ENCODE results near the gene UBE2I.
"Not testable (repeated sequence)": the region's sequence is repeated elsewhere in the genome, so short reads cannot be mapped to it uniquely, and the experiment has no call there.

UBE2I gene

DNA sequence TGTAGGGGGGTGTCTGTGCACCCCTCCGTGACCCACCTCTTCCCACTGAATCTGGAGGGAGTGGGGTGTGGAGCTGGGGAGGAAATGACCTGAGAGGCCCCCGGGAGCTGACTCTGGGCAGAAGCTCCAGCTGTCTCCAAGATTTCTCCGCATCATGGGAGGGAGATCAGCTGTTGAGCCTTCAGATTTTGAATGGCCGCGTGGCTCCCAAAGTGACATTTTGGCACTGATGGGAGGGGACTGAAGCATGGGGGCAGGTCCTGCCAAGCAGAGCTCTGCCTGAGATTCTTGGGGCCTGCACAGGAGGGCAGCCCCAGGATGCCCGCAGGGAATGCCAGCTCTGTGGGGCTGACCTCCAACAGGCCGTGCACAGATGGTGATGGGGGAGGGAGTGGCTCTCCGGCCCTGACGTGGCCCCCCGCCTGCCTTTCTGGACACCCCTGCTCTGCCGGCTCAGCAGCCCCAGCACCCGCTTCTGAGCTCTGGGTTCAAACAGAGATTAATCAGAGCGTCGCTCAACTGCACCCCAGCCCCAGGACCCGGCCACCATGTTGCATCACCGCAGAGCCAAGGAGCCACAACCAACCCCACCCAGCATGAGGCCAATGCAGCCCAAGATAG, 25.3 kb upstream of the UBE2I start:
- H3K27me3 Mint-ChIP-seq, result peaks cover 61% of the 10 kb centered on the region

DNA sequence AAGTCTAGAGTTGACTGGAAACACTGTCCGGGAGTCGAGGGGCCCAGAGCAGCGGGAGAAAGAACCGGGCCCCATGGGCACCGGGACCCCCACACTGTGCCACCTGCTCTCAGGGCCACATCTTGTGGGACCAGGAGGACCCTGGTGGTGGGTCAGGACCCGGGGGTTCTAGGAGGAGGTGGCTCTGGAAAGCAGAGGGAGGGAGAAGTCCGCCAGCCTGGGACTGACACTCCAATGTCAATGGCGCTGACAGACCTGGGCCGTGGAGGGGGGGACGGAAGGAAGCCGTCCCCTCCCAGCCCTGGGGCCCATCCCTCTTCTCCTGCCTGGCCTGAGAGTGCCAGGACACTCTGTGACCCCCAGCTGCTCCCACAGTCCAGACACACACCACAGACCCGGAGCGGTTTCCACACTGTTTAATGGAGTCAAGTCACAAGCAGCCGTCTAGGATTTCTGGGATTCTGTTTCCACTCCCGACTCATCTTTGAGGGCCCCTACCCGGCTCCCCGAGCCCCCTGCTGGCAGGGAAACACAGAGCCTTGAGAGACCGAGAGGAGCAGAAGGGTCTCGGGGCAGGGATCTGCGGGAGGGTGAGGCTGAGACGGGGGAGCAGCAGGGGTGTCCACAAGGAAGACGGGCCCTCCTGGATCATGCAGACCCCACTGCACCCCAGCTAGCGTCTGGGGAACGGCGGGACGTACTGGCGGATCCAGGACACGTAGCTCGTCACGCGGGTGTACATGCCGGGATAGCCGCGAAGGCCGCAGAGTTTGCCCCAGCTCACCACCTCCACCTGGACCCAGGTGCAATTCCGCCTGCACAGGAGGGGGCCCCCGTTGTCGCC, 23.5 kb upstream of the UBE2I start:
- no peak for ATAC-seq
- Mint-ChIP-seq H3K4me3 (no peak overlapping the region), H3K9me3 (no peaks in the 10 kb centered on the region), H3K27ac (no peak overlapping the region), H3K36me3 (no peaks in the 10 kb centered on the region), H3K27me3 (peaks cover 68% of the 10 kb centered on the region), H3K4me1 (peaks cover 18% of the 10 kb centered on the region)

More for the DNA sequence above, 25.3 kb upstream of the UBE2I start:
- ATAC-seq, result no peak
- H3K9me3 Mint-ChIP-seq, result no peaks in the 10 kb centered on the region
- H3K4me3 Mint-ChIP-seq, result no peak overlapping the region
- no peak overlapping the region for H3K27ac Mint-ChIP-seq
- H3K4me1 Mint-ChIP-seq, result peaks cover 11% of the 10 kb centered on the region
- H3K36me3 Mint-ChIP-seq, result no peaks in the 10 kb centered on the region

DNA sequence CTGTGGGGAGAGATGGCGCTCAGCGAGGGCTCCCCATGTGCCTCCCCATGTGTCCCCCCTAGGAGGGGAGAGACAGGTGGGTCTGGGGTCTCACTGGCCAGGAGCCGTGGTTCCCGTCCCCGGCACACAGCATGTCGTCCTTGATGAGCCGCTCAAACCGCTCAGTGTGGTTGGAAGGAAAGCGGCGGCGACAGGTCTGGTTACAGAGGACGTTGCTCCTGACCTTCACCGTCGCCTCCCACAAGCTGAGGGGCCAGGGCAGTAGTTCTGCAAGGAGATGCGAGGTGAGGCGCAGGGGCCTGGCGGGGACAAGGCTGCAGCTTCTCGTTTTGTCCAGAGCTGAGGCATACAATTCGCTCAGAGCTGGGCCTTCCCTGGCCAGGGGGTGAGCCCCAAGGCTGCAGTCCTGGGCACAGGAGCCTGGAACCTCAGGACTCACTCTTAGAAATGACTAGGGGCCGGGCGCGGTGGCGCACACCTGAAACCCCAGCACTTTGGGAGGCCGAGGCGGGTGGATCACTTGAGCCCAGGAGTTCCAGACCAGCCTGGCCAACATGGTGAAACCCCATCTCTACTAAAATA, 22.8 kb upstream of the UBE2I start:
- no peak overlapping the region for H3K4me3 Mint-ChIP-seq
- H3K36me3 Mint-ChIP-seq, result no peaks in the 10 kb centered on the region
- no peaks in the 10 kb centered on the region for H3K9me3 Mint-ChIP-seq
- peaks cover 18% of the 10 kb centered on the region for H3K4me1 Mint-ChIP-seq
- no peak for ATAC-seq
- H3K27ac Mint-ChIP-seq, result no peak overlapping the region
- peaks cover 73% of the 10 kb centered on the region for H3K27me3 Mint-ChIP-seq

DNA sequence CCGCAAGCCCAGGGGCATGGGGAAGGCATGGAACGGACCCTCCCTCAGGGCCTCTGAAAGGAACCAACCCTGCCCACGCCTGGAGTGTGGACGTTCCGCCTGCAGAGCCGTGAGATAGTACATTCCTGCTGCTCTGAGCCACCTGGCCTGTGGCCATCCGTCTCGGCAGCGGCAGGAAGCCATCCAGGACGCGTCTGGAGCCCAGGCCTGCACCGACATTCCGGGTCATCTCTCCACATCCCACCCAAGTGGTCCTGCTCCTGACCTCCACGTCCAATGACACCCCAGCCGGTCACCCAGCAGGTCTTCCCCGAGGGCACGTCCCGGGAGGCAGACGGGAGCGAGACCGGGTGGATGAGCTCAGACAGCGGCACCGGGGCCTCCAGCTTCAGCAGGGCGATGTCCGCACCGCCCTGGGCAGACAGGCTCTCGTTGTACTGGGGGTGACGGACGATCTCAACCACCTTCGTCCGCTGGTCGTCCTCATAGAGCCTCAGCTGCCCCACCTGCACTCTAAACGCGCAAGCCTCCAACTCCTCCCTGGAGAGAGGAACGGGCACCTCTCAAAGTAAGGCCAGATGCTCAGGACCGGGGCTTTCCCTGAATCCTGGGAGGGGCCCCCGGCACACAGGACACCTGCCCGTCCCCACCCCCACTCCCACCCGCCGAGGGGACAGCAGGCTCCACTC, 21.3 kb upstream of the UBE2I start:
- ATAC-seq, result no peak
- Mint-ChIP-seq H3K27ac (no peak overlapping the region), H3K9me3 (no peaks in the 10 kb centered on the region), H3K4me3 (no peak overlapping the region), H3K4me1 (peaks cover 18% of the 10 kb centered on the region), H3K27me3 (peaks cover 84% of the 10 kb centered on the region), H3K36me3 (no peaks in the 10 kb centered on the region)

DNA sequence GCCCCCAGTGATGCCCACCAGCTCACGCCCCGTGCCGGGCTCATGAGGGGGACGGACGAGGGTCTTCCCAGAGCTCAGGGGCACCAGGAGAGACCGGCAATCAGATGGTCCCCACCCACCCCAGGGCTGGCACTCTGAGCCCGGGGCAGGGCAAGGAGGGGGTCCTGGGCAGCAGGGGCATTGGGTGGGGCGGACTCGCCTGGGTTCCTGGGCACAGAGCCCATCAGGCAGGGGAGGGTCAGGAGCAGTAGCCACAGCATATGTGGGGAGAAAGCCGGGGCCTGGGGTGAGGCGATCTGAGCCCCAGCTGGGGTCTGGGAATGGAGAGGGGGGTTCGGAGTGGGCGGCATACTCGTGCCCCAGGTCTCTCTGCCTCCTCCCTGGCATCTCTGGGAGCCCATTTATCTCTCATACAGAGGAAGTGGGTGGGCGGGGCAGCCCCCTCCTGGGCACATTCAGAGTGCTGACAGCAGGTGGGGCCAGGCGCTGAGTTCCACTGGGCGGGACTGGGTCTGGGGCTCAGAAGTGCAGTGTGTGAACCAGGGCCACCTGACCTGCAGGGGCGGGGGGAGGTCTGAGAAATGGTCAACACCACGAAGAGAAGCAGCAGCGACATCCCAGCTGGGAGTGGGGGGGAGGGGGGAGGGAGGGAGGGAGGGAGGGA, 20.5 kb upstream of the UBE2I start:
- peaks cover 20% of the 10 kb centered on the region for H3K4me1 Mint-ChIP-seq
- H3K27ac Mint-ChIP-seq, result no peak overlapping the region
- peak; percentile 44 for ATAC-seq
- H3K27me3 Mint-ChIP-seq, result peaks cover 83% of the 10 kb centered on the region
- H3K36me3 Mint-ChIP-seq, result no peaks in the 10 kb centered on the region
- no peaks in the 10 kb centered on the region for H3K9me3 Mint-ChIP-seq
- H3K4me3 Mint-ChIP-seq, result no peak overlapping the region

DNA sequence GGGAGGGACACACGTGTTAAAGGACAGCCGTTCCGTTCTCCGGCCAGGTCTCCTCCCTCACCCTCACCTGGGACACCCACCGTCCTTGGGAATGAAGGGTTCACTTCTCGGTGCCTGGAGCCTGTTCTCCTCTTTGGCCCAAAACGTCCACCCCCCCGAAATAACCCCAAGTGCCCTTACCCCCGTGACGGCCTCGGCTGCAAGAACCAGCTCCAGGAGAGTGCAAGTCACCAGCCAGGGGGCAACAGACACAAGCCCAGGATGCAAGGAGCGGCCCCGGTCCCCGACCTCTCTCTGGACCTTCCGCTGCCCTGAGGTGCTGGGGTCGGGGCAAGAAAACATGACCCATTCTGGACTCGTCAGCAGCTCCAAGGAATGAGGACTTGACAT, 20.0 kb upstream of the UBE2I start:
- no peak for ATAC-seq
- H3K36me3 Mint-ChIP-seq, result no peaks in the 10 kb centered on the region
- no peaks in the 10 kb centered on the region for H3K9me3 Mint-ChIP-seq
- H3K4me3 Mint-ChIP-seq, result no peak overlapping the region
- no peak overlapping the region for H3K27ac Mint-ChIP-seq
- peaks cover 83% of the 10 kb centered on the region for H3K27me3 Mint-ChIP-seq
- H3K4me1 Mint-ChIP-seq, result peaks cover 26% of the 10 kb centered on the region

DNA sequence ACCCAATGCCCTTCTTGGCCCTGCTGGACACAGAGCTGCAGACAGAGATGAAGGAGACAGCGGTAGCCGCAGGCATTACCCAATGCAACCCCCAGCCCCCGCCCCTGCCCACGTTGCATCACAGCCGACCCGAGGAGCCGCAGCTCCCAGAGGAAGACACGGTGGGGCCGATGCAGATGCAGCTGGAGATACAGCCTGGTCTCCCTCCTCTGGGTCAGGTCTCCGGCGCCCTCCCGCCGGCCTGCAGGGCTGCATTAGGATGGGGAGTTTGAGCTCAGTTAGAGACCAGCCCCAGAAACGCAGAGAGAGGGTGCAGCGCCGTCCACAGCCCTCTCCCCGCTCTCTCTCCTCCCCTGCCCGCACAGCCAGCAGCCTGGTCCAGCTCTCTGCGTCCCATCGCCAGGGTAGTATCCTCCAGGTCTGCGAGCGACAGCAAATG, 19.4 kb upstream of the UBE2I start:
- peaks cover 28% of the 10 kb centered on the region for H3K4me1 Mint-ChIP-seq
- peaks cover 87% of the 10 kb centered on the region for H3K27me3 Mint-ChIP-seq
- H3K27ac Mint-ChIP-seq, result no peak overlapping the region
- no peaks in the 10 kb centered on the region for H3K36me3 Mint-ChIP-seq
- no peaks in the 10 kb centered on the region for H3K9me3 Mint-ChIP-seq
- no peak for ATAC-seq
- H3K4me3 Mint-ChIP-seq, result no peak overlapping the region

DNA sequence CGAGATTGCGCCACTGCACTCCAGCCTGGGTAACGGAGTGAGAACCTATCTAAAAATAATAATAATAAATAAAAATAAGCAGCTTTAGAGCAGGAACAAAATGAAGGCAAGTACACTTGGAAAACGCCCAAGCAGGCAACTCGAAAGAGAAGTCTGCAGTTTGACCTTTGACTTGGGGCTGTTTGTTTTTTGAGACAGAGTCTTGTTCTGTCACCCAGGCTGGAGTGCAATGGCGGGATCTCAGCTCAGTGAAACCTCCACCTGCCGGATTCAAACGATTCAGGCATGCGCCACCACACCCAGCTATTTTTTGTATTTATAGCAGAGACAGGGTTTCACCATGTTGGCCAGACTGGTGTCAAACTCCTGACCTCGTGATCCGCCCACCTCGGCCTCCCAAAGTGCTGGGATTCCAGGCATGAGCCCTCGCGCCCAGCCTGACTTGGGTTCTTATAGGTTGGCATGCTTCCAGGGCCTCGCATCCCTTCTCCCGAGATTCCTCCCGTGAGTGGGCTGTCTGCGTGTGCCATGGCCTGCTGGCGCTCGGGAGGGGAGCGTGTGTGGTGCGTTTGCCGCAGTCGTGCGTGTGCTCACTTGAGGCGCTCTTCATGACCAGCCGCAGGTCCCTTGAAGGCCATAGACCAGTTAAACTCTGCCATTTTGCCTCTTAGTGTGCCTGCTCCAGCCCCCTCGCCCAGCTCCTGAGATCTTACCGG, 18.4 kb upstream of the UBE2I start:
- H3K27ac Mint-ChIP-seq, result no peak overlapping the region
- H3K27me3 Mint-ChIP-seq, result peaks cover 77% of the 10 kb centered on the region
- no peaks in the 10 kb centered on the region for H3K9me3 Mint-ChIP-seq

DNA sequence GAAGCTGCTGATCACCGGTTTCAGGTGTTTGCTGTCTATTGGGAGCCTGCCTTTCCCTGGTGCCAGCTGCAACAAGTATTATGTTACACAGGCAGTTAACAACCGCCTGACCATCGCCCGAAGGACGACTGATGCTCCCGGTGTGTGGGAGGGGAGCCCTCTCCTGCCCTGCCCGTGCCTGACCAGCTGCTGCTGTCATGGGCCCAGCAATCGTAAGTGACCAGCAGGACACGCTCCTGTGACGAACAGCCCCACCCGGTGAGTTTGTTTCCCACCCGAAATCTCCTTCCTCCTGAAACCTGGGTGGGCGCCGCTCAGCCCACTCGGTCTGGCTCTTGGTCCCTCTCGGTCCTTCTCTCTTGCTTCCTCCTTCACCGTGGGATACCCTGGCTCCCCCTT, 17.9 kb upstream of the UBE2I start:
- ATAC-seq, result no peak
- Mint-ChIP-seq H3K4me1 (peaks cover 30% of the 10 kb centered on the region), H3K9me3 (no peaks in the 10 kb centered on the region), H3K36me3 (no peaks in the 10 kb centered on the region), H3K27ac (no peak overlapping the region), H3K4me3 (no peak overlapping the region), H3K27me3 (peaks cover 72% of the 10 kb centered on the region)

More for the DNA sequence above, 18.4 kb upstream of the UBE2I start:
- Mint-ChIP-seq H3K4me3 (no peak overlapping the region), H3K4me1 (peaks cover 28% of the 10 kb centered on the region), H3K36me3 (no peaks in the 10 kb centered on the region)
- ATAC-seq, result no peak

DNA sequence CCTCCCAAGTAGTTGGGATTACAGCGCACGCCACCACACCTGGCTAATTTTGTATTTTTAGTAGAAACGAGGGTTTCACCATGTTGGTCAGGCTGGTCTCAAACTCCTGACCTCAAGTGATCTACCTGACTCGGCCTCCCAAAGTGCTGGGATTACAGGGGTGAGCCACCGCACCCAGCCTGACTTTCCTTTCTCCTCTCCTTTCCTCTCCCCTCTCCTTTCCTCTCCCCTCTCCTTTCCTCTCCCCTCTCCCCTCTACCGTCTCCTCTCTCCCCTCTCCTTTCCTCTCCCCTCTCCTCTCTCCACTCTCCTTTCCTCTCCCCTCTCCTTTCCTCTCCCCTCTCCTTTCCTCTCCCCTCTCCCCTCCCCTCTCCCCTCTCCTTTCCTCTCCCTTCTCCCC, 17.2 kb upstream of the UBE2I start:
- not testable (repeated sequence) for H3K9me3 Mint-ChIP-seq, H3K36me3 Mint-ChIP-seq, H3K27ac Mint-ChIP-seq, ATAC-seq, H3K4me3 Mint-ChIP-seq
- Mint-ChIP-seq H3K4me1 (peaks cover 36% of the 10 kb centered on the region), H3K27me3 (peaks cover 69% of the 10 kb centered on the region)

DNA sequence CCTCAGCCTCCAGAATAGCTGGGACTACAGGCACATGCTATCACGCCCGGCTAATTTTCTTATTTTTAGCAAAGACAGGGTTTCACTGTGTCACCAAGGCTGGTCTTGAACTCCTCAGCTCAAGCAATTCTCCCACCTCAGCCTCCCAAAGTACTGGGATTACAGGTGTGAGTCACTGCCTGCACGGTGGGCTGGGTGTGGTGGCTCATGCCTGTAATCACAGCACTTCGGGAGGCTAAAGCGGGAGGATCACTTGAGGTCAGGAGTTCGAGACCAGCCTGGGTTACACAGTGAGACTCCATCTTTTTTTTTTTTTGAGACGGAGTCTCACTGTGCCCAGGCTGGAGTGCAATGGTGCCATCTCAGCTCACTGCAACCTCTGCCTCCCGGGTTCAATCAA, 16.6 kb upstream of the UBE2I start:
- not testable (repeated sequence) for H3K27ac Mint-ChIP-seq, H3K36me3 Mint-ChIP-seq, H3K9me3 Mint-ChIP-seq, ATAC-seq, H3K4me3 Mint-ChIP-seq
- Mint-ChIP-seq H3K27me3 (peaks cover 63% of the 10 kb centered on the region), H3K4me1 (peaks cover 39% of the 10 kb centered on the region)

DNA sequence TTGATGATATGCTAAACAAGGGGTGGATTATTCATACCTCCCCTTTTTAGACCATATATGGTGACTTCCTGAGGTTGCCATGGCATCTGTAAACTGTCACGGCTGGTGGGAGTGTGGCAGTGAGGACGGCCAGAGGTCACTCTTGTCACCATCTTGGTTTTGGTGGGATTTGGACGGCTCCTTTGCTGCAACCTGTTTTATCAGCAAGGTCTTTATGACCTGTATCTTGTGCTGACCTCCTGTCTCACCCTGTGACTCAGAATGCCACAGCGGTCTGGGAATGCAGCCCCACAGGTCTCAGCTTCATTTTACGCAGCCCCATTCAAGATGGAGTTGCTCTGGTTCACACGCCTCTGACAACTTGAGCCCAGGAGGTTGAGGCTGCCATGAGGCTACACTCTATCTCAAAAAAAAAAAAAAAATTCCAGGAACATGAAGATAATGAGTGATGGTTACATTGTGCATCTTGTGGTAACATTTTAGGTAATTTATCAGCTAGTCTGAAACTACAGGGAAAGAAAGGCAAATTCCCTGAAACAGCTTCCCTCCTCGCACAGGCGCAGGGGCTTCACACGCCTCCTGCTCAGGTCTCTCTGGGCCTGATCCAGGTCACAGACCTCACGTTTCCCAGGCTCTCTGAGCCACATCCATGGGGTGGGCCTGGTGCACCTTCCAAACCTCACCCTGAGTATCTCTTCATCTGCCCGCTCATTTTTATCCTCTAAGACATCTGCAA, 15.3 kb upstream of the UBE2I start:
- Mint-ChIP-seq H3K9me3 (no peaks in the 10 kb centered on the region), H3K27ac (no peak overlapping the region), H3K27me3 (peaks cover 50% of the 10 kb centered on the region), H3K36me3 (no peaks in the 10 kb centered on the region), H3K4me3 (no peak overlapping the region), H3K4me1 (peaks cover 35% of the 10 kb centered on the region)
- no peak for ATAC-seq

DNA sequence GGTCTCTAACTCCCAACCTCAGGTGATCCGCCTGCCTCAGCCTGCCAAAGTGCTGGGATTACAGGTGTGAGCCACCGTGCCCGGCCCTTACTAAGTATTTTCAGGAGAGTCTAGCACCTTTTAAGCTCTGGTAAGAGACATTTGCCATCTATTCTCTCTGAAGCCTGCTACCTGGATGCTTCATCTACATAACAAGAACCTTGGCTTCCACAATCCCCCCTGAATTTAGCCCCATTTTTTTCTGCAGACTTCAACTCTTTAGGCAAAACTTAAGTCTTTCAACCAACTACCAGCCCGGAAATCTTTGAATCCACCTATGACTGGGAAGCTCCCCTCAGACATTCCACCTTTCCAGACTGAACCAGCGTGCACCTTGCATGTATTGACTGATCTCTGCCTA, 14.0 kb upstream of the UBE2I start:
- H3K36me3 Mint-ChIP-seq, result no peaks in the 10 kb centered on the region
- peaks cover 29% of the 10 kb centered on the region for H3K4me1 Mint-ChIP-seq

DNA sequence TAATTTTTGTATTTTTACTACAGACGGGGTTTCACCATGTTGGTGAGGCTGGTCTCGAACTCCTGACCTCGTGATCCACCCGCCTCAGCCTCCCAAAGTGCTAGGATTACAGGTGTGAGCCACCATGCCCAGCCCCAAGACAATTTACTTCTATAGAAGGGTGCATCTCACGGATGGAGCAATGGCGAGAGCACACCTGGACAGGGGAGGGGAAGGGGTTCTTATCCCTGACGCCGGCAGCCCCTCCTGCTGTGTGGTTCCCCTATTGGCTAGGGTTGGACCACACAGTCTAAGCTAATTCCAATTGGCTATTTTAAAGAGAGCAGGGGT, 12.8 kb upstream of the UBE2I start:
- not testable (repeated sequence) for H3K36me3 Mint-ChIP-seq
- H3K4me1 Mint-ChIP-seq, result peaks cover 39% of the 10 kb centered on the region

More for the DNA sequence above, 14.0 kb upstream of the UBE2I start:
- no peak for ATAC-seq
- Mint-ChIP-seq H3K27ac (no peak overlapping the region), H3K4me3 (no peak overlapping the region), H3K27me3 (peaks cover 37% of the 10 kb centered on the region), H3K9me3 (no peaks in the 10 kb centered on the region)

More for the DNA sequence above, 12.8 kb upstream of the UBE2I start:
- not testable (repeated sequence) for ATAC-seq, H3K9me3 Mint-ChIP-seq
- peak overlapping the region; percentile 70 for H3K27ac Mint-ChIP-seq
- peak overlapping the region; percentile 19 for H3K4me3 Mint-ChIP-seq
- H3K27me3 Mint-ChIP-seq, result peaks cover 31% of the 10 kb centered on the region
